Stimulated activated CD8-positive, alpha-beta memory T cell treated with anti-CD3 and anti-CD28 coated beads, Interleukin-2, amount 100 ng/mL, for 48 hours (primary cell): ENCODE results near the gene PIGS.

ENCODE experiments used
- DNase-seq, 2 donors: peaks; one replicate each; pipeline ENCODE4 v3.0.0-alpha.2; 2020; ENCODE audit warnings: low read depth in 2 of 2

The PIGS gene

GRCh38 chr17:28550858-28551257 lies 20.5 kb downstream of the PIGS start:
- no peak for DNase-seq

- DNase-seq: peak; percentile 33 to 35
These were observed 21.8 kb downstream of the PIGS start for GRCh38 chr17:28549236-28550132.

- DNase-seq: no peak
These were observed 22.8 kb downstream of the PIGS start for GRCh38 chr17:28548417-28549130.

- DNase-seq: peak; percentile 68
These were observed 23.5 kb downstream of the PIGS start for GRCh38 chr17:28547623-28548416.

GRCh38 chr17:28547096-28547622 lies 24.2 kb downstream of the PIGS start:
- DNase-seq: no peak

GRCh38 chr17:28545787-28546415 lies 25.4 kb downstream of the PIGS start:
- no peak for DNase-seq

GRCh38 chr17:28545141-28545503 lies 26.2 kb downstream of the PIGS start:
- DNase-seq: no peak

- no peak for DNase-seq
These were observed 26.8 kb downstream of the PIGS start for GRCh38 chr17:28544402-28545140.

- no peak for DNase-seq
These were observed 29.9 kb downstream of the PIGS start for GRCh38 chr17:28541439-28541838.

- DNase-seq: no peak
These were observed 31.1 kb downstream of the PIGS start for GRCh38 chr17:28540231-28540630.

- DNase-seq: no peak
These were observed 32.9 kb downstream of the PIGS start for GRCh38 chr17:28538296-28538895.

- no peak for DNase-seq
These were observed 34.1 kb downstream of the PIGS start for GRCh38 chr17:28537219-28537610.

- DNase-seq: no peak
These were observed 34.6 kb downstream of the PIGS start for GRCh38 chr17:28536532-28537218.

- DNase-seq: no peak
These were observed 36.5 kb downstream of the PIGS start for GRCh38 chr17:28534740-28535375.

- no peak for DNase-seq
These were observed 38.1 kb downstream of the PIGS start for GRCh38 chr17:28533091-28533807.

- DNase-seq: no peak
These were observed 39.0 kb downstream of the PIGS start for GRCh38 chr17:28532050-28532960.

GRCh38 chr17:28530926-28531325 lies 40.4 kb downstream of the PIGS start:
- DNase-seq: no peak

- DNase-seq: no peak
These were observed 41.1 kb downstream of the PIGS start for GRCh38 chr17:28530250-28530649.
